Trophoblast cell (in vitro differentiated cells and primary cell): ENCODE measurements around the gene JUP.

Experiments used
- DNase-seq, 2 donors: peaks; one replicate each; pipeline ENCODE4 v3.0.0-alpha.2; 2016
- H2AFZ ChIP-seq: 2 replicates; pipeline ENCODE4 v1.6.1; 2013; ENCODE audit warnings: low read length, moderate library complexity, mild to moderate bottlenecking; ENCODE audit not compliant: insufficient read depth, poor library complexity
- H2AK5ac ChIP-seq: 2 replicates; pipeline ENCODE4 v1.6.1; 2013; ENCODE audit warnings: mild to moderate bottlenecking, low read length
- H2BK120ac ChIP-seq: 2 replicates; pipeline ENCODE4 v1.6.1; 2013; ENCODE audit warnings: low read length, mild to moderate bottlenecking, moderate library complexity; ENCODE audit not compliant: insufficient read depth, poor library complexity
- H2BK12ac ChIP-seq: 2 replicates; pipeline ENCODE4 v1.6.1; 2013; ENCODE audit warnings: mild to moderate bottlenecking, low read length, moderate library complexity
- H2BK5ac ChIP-seq: 2 replicates; pipeline ENCODE4 v1.6.1; 2013; ENCODE audit warnings: low read length, low read depth, moderate library complexity, mild to moderate bottlenecking; ENCODE audit not compliant: poor library complexity
- H3K14ac ChIP-seq: 2 replicates; pipeline ENCODE4 v1.6.1; 2013; ENCODE audit warnings: mild to moderate bottlenecking, low read length
- H3K18ac ChIP-seq: 2 replicates; pipeline ENCODE4 v1.6.1; 2013; ENCODE audit warnings: mild to moderate bottlenecking, low read length
- H3K23ac ChIP-seq: 2 replicates; pipeline ENCODE4 v1.6.1; 2013; ENCODE audit warnings: low read length
- H3K27ac ChIP-seq: 2 replicates; pipeline ENCODE4 v1.5.1; 2013; ENCODE audit warnings: low read depth, mild to moderate bottlenecking, inconsistent platforms, low read length, moderate library complexity
- H3K27me3 ChIP-seq: 2 replicates; pipeline ENCODE4 v1.6.1; 2013; ENCODE audit warnings: inconsistent platforms, mild to moderate bottlenecking, low read length, moderate library complexity; ENCODE audit not compliant: insufficient read depth
- H3K36me3 ChIP-seq, 2 experiments: 1 replicate in 1 of 2; 2 replicates in 1 of 2; pipeline ENCODE4 v1.6.1; 2013; ENCODE audit warnings: low read length in 2 of 2, mild to moderate bottlenecking in 2 of 2, moderate library complexity in 1 of 2; ENCODE audit not compliant: insufficient read depth in 2 of 2, control insufficient read depth in 1 of 2
- H3K4ac ChIP-seq: 2 replicates; pipeline ENCODE4 v1.6.1; 2013; ENCODE audit warnings: low read depth, mild to moderate bottlenecking, low read length, moderate library complexity
- H3K4me1 ChIP-seq, 2 experiments: 1 replicate in 1 of 2; 2 replicates in 1 of 2; pipeline ENCODE4 v1.6.1; 2013; ENCODE audit warnings: low read length in 2 of 2, mild to moderate bottlenecking in 2 of 2, moderate library complexity in 1 of 2; ENCODE audit not compliant: insufficient read depth in 2 of 2, control insufficient read depth in 1 of 2
- H3K4me2 ChIP-seq: 2 replicates; pipeline ENCODE4 v1.6.1; 2013; ENCODE audit warnings: inconsistent platforms, mild to moderate bottlenecking, low read length, moderate library complexity
- H3K4me3 ChIP-seq: 2 replicates; pipeline ENCODE4 v1.5.1; 2013; ENCODE audit warnings: mild to moderate bottlenecking, low read depth, low read length, inconsistent platforms
- H3K79me1 ChIP-seq: one replicate; pipeline ENCODE4 v1.6.1; 2013; ENCODE audit warnings: low read length
- H3K79me2 ChIP-seq: 2 replicates; pipeline ENCODE4 v1.6.1; 2013; ENCODE audit warnings: low read length, mild to moderate bottlenecking; ENCODE audit not compliant: control insufficient read depth, insufficient read depth, poor library complexity
- H3K9ac ChIP-seq: 2 replicates; pipeline ENCODE4 v1.6.1; 2013; ENCODE audit warnings: mild to moderate bottlenecking, low read length
- H3K9me3 ChIP-seq: 2 replicates; pipeline ENCODE4 v1.6.1; 2013; ENCODE audit warnings: low read depth, mild to moderate bottlenecking, control low read depth, inconsistent platforms, low read length; ENCODE audit not compliant: insufficient read depth
- H4K12ac ChIP-seq: 2 replicates; pipeline ENCODE4 v1.6.1; 2013; ENCODE audit warnings: low read depth, mild to moderate bottlenecking, low read length, moderate library complexity
- H4K8ac ChIP-seq: 2 replicates; pipeline ENCODE4 v1.6.1; 2013; ENCODE audit warnings: low read depth, mild to moderate bottlenecking, low read length, moderate library complexity
- H4K91ac ChIP-seq: one replicate; pipeline ENCODE4 v1.6.1; 2013; ENCODE audit warnings: low read depth, mild to moderate bottlenecking, low read length, moderate library complexity
- WGBS: extraction: QIAGEN DNeasy Blood & Tissue Kit; methylation state at CpG from one replicate; pipeline ENCODE4 v1.1.7; 2013; ENCODE audit warnings: missing lambda C conversion rate; ENCODE audit not compliant: insufficient read length, insufficient coverage; ENCODE audit errors: extremely low coverage; 5-methylcytosine and 5-hydroxymethylcytosine counted together

JUP gene

DNA sequence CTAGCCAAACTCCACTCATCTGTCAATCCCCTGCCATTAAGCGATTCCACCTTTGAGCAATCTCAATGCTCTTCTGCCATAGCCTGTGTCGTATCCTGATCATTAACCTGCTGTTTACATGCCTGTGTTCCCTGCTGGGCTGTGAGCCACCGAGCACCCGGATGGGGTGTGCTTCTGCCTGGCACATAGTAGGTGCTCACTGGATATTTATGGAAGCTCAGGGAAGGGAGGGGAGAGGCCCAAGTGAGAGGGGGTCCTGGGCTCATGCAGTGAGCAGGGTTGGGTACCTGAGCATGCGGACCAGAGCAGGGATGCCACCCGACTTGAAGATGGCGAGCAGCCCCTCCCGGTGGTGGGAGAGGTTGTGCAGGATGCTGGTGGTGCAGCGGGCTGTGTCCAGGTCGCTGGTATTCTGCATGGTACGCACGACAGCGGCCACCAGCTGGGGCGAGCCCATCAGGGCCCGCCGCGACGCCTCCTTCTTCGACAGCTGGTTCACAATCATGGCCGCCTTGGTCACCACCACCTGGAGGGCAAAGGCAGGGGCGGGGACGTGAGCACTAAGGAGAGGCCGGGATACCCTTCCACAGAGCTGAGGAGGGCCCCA lies 17.7 kb downstream of the JUP start:
- H3K9ac ChIP-seq: no peak overlapping the region
- H3K79me2 ChIP-seq: peaks cover 13% of the 10 kb centered on the region
- H2BK5ac ChIP-seq: no peak overlapping the region
- H3K18ac ChIP-seq: no peak overlapping the region
- H2AK5ac ChIP-seq: no peak overlapping the region
- no peak overlapping the region for H4K12ac ChIP-seq
- peaks cover 4% of the 10 kb centered on the region for H3K9me3 ChIP-seq
- no peak overlapping the region for H2BK120ac ChIP-seq
- H3K4ac ChIP-seq: no peak overlapping the region
- H3K36me3 ChIP-seq: peaks cover 74 to 77% of the 10 kb centered on the region in 2 experiments
- no peak for DNase-seq
- H3K27ac ChIP-seq: no peak overlapping the region
- H2AFZ ChIP-seq: no peak overlapping the region
- no peak overlapping the region for H2BK12ac ChIP-seq
- no peak overlapping the region for H4K91ac ChIP-seq
- H3K79me1 ChIP-seq: peaks cover 17% of the 10 kb centered on the region
- no peak overlapping the region for H4K8ac ChIP-seq
- peaks cover 20% of the 10 kb centered on the region in 2 experiments for H3K4me1 ChIP-seq
- H3K27me3 ChIP-seq: no peaks in the 10 kb centered on the region
- WGBS: no CpG with 5 or more reads among the region's 23 CpGs
- H3K4me2 ChIP-seq: no peak overlapping the region
- no peak overlapping the region for H3K4me3 ChIP-seq
- H3K14ac ChIP-seq: no peak overlapping the region
- no peak overlapping the region for H3K23ac ChIP-seq

DNA sequence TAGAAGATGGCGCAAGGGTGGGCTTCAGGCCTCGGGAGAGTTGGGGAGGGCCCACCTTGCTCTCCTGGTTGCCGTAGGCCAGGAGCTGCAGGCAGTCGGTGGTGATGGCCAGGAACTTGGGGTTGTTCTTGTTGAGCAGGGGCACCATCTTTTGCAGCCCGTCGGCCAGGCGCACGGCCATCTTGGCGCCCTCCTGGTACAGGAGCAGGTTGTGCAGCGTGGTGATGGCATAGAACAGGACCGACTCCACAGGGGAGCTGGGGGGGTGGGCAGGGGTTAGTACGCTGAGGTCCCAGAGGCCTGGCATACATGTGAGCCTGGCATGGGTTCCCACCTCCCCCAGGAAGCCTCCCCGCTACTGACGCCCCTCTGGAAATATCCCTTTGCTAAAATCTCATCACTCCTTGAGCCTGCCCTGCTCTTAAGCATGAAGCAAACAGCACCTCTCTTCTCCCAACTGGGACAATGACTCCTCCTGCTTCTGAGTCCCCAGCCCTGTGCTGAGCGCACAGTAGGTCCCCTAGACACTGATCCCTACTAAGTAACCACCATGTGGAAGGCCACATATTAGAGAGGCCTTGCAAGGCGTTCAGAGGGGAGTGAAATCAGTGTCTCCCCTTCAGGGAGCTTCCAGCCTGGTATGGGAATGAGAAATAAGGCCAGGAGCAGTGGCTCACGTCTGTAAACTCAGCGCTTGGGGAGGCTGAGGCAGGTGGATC lies 19.0 kb downstream of the JUP start:
- Histone ChIP-seq H3K9me3 (peaks cover 7% of the 10 kb centered on the region), H3K4ac (no peak overlapping the region), H3K18ac (no peak overlapping the region), H4K91ac (no peak overlapping the region), H4K12ac (no peak overlapping the region), H2BK5ac (no peak overlapping the region), H3K27ac (no peak overlapping the region), H3K79me2 (peaks cover 7% of the 10 kb centered on the region), H3K23ac (no peak overlapping the region), H3K79me1 (peaks cover 8% of the 10 kb centered on the region), H3K36me3 (peaks cover 82 to 85% of the 10 kb centered on the region in 2 experiments), H3K27me3 (no peaks in the 10 kb centered on the region), H2BK12ac (no peak overlapping the region), H3K4me3 (no peak overlapping the region), H3K9ac (no peak overlapping the region), H4K8ac (no peak overlapping the region), H2AFZ (no peak overlapping the region), H3K14ac (no peak overlapping the region), H3K4me1 (peaks cover 12 to 18% of the 10 kb centered on the region in 2 experiments), H2BK120ac (no peak overlapping the region), H2AK5ac (no peak overlapping the region), H3K4me2 (no peak overlapping the region)
- no CpG with 5 or more reads among the region's 18 CpGs for WGBS
- no peak for DNase-seq

DNA sequence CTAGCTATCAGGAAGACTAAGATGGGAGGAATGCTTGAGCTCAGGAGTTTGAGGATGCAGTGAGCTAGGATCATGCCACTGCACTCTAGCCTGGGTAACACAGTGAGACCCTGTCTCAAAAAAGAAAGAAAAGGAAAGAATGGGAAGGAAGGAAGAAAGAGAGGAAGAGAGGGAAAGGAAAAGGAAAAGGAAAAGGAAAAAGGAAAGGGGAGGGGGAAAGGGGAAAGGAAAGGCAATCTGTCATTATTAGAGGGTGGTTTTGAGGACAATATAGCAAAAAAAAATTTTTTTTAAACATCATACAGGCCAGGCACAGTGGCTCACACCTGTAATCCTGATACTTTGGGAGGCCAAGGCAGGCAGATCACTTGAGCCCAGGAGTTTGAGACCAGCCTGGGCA lies 20.4 kb downstream of the JUP start:
- Histone ChIP-seq H2BK12ac (no peak overlapping the region), H3K79me1 (no peaks in the 10 kb centered on the region), H4K8ac (no peak overlapping the region), H4K12ac (no peak overlapping the region), H3K4me2 (no peak overlapping the region), H3K14ac (no peak overlapping the region), H3K79me2 (no peaks in the 10 kb centered on the region), H3K36me3 (peaks cover 84 to 87% of the 10 kb centered on the region in 2 experiments), H3K9me3 (peaks cover 7% of the 10 kb centered on the region), H2BK5ac (no peak overlapping the region), H2AFZ (no peak overlapping the region), H3K27ac (no peak overlapping the region), H2AK5ac (no peak overlapping the region), H3K18ac (no peak overlapping the region), H3K9ac (no peak overlapping the region), H3K4me3 (no peak overlapping the region), H3K23ac (no peak overlapping the region), H3K27me3 (no peaks in the 10 kb centered on the region), H2BK120ac (no peak overlapping the region), H3K4me1 (peaks cover 2 to 8% of the 10 kb centered on the region in 2 experiments), H3K4ac (no peak overlapping the region), H4K91ac (no peak overlapping the region)
- DNase-seq: no peak

DNA sequence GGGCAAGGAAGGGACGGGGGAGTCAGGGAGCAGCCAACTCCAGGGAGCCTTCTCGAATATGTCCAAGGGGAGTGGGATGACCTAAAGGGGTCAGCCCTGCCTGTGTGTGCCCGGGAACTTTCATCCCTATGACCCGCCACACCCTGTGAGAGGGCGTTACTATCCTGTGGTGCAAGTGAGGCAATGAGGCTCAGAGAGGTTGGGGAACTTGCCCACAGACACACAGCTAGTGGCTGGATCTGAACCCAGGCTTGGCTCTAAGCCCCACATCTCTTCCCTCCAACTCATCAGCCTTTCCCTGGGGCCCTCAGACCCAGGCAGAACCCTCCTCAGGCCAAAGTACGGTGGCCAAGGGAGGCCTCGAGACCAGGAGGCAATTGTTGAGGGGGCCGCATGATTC lies 23.2 kb downstream of the JUP start:
- H3K23ac ChIP-seq: peak overlapping the region; percentile 31
- no peak overlapping the region for H4K91ac ChIP-seq
- H3K4ac ChIP-seq: no peak overlapping the region
- H3K4me1 ChIP-seq: peaks cover 2 to 8% of the 10 kb centered on the region in 2 experiments
- H2BK12ac ChIP-seq: no peak overlapping the region
- no peaks in the 10 kb centered on the region for H3K79me1 ChIP-seq
- no peak overlapping the region for H3K4me2 ChIP-seq
- H3K79me2 ChIP-seq: no peaks in the 10 kb centered on the region
- H3K9me3 ChIP-seq: peaks cover 9% of the 10 kb centered on the region
- no peak overlapping the region for H4K8ac ChIP-seq
- H2AK5ac ChIP-seq: no peak overlapping the region
- no CpG with 5 or more reads among the region's 8 CpGs for WGBS
- H2BK120ac ChIP-seq: no peak overlapping the region
- peak overlapping the region; percentile 22 for H3K18ac ChIP-seq
- H3K14ac ChIP-seq: no peak overlapping the region
- DNase-seq: no peak
- H3K27ac ChIP-seq: peak overlapping the region; percentile 36
- no peaks in the 10 kb centered on the region for H3K27me3 ChIP-seq
- no peak overlapping the region for H2AFZ ChIP-seq
- H3K9ac ChIP-seq: no peak overlapping the region
- peaks cover 82% of the 10 kb centered on the region in 2 experiments for H3K36me3 ChIP-seq
- H3K4me3 ChIP-seq: peak overlapping the region; percentile 23
- H4K12ac ChIP-seq: no peak overlapping the region
- no peak overlapping the region for H2BK5ac ChIP-seq
